ENCODE measurements around the gene PPP1R16B.

PPP1R16B gene

GRCh38 chr20:38863024-38863851, 57.7 kb downstream of the PPP1R16B start:
- TF ChIP-seq FOXP2 (optimal IDR thresholded peaks at IDR 0.05; ENCODE audit: borderline replicate concordance, extremely low read depth, extremely low read length, insufficient read depth), result no peak
- TF ChIP-seq POLR2AphosphoS5 (IDR thresholded peaks at IDR 0.05; ENCODE audit: low read depth, low read length), result no peak
- no peak for TF ChIP-seq REST (IDR thresholded peaks at IDR 0.05; ENCODE audit: insufficient read depth in 1 of 2, low read depth in 2 of 2, low read length in 2 of 2)

- TF ChIP-seq REST (IDR thresholded peaks at IDR 0.05; ENCODE audit: insufficient read depth in 1 of 2, low read depth in 2 of 2, low read length in 2 of 2) (no peak), TAF1 (IDR thresholded peaks at IDR 0.05; ENCODE audit: borderline replicate concordance, insufficient read depth, low read length) (no peak), POLR2AphosphoS5 (IDR thresholded peaks at IDR 0.05; ENCODE audit: low read depth, low read length) (no peak), SIN3A (IDR thresholded peaks at IDR 0.05; ENCODE audit: borderline replicate concordance, insufficient read depth, low read length) (no peak), FOXP2 (optimal IDR thresholded peaks at IDR 0.05; ENCODE audit: borderline replicate concordance, extremely low read depth, extremely low read length, insufficient read depth) (no peak)
Observed at GRCh38 chr20:38864662-38865061, 59.2 kb downstream of the PPP1R16B start.

GRCh38 chr20:38866265-38867061, 61.0 kb downstream of the PPP1R16B start:
- no peak for TF ChIP-seq FOXP2 (optimal IDR thresholded peaks at IDR 0.05; ENCODE audit: borderline replicate concordance, extremely low read depth, extremely low read length, insufficient read depth)
- TF ChIP-seq SIN3A (IDR thresholded peaks at IDR 0.05; ENCODE audit: borderline replicate concordance, insufficient read depth, low read length), result no peak
- TF ChIP-seq REST (IDR thresholded peaks at IDR 0.05; ENCODE audit: insufficient read depth in 1 of 2, low read depth in 2 of 2, low read length in 2 of 2), result no peak
- no peak for TF ChIP-seq POLR2AphosphoS5 (IDR thresholded peaks at IDR 0.05; ENCODE audit: low read depth, low read length)
- no peak for TF ChIP-seq TAF1 (IDR thresholded peaks at IDR 0.05; ENCODE audit: borderline replicate concordance, insufficient read depth, low read length)

GRCh38 chr20:38867062-38867359, 61.5 kb downstream of the PPP1R16B start:
- TF ChIP-seq FOXP2 (optimal IDR thresholded peaks at IDR 0.05; ENCODE audit: borderline replicate concordance, extremely low read depth, extremely low read length, insufficient read depth), result no peak
- no peak for TF ChIP-seq SIN3A (IDR thresholded peaks at IDR 0.05; ENCODE audit: borderline replicate concordance, insufficient read depth, low read length)
- TF ChIP-seq REST (IDR thresholded peaks at IDR 0.05; ENCODE audit: insufficient read depth in 1 of 2, low read depth in 2 of 2, low read length in 2 of 2), result no peak
